Peyer's patch (tissue), 4 donors: Measurements from ENCODE around the gene TMEM121.

Source experiments
- CTCF ChIP-seq, 6 experiments: fragments of 450-650 bp in 4 of 6; fragments of 200-600 bp in 2 of 6; sonication (generic) in 1 of 6; IDR thresholded peaks; one replicate each; pipeline ENCODE4 v1.5.1; 2017 to 2019; ENCODE audit warnings: antibody characterized with exemption in 6 of 6, mild to moderate bottlenecking in 3 of 6, moderate library complexity in 1 of 6
- POLR2A ChIP-seq, 2 donors: fragments of 450-650 bp; IDR thresholded peaks; one replicate each; pipeline ENCODE4 v1.5.1; 2017; ENCODE audit warnings: antibody characterized with exemption in 2 of 2, mild to moderate bottlenecking in 2 of 2, moderate library complexity in 2 of 2

GRCh38 chr14:105549481-105549880 lies 23.1 kb downstream of the TMEM121 start:
- TF ChIP-seq POLR2A (IDR thresholded peaks at IDR 0.05) (no peak), CTCF (IDR thresholded peaks at IDR 0.05) (no peak)
